SK-N-SH (cell line): Measurements from ENCODE around the gene ATP2C1. TPM values are rescaled to one million over a fixed set of nuclear protein-coding genes. Genes with fewer than 3 reads are reported as not detected.
A peak's percentile ranks its signal among the peaks of the same experiment; 100 is the strongest.

Source experiments
- CTCF ChIA-PET: fragments of 300-600, 350-600 bp; formaldehyde crosslinking; extraction: SDS; loops from one replicate; lab custom pipeline; 2021; lab: Yijun Ruan, JAX
- POLR2A ChIA-PET: fragments of 350-600 bp; sonication (Branson Sonifier 250); formaldehyde crosslinking; extraction: SDS; loops from one replicate; lab custom pipeline; 2020; ENCODE audit warnings: antibody characterized with exemption, inconsistent platforms; lab: Yijun Ruan, JAX
- DNase-seq: peaks from one replicate; pipeline ENCODE4 v3.0.0; 2012
- H2AFZ ChIP-seq: fragments of 200-600 bp; sonication (generic); 2 replicates; pipeline ENCODE4 v1.8.1; 2016; ENCODE audit warnings: antibody characterized with exemption, mild to moderate bottlenecking, low read depth
- H3F3A ChIP-seq: fragments of 200-600 bp; sonication (generic); replicated peaks from 2 replicates; pipeline ENCODE3; 2016; ENCODE audit warnings: antibody characterized with exemption, mild to moderate bottlenecking; ENCODE audit not compliant: insufficient read depth
- H3K27ac ChIP-seq, 2 experiments: fragments of 200-500 bp in 1 of 2; fragments of 200-600 bp in 1 of 2; sonication (Bioruptor generic) in 1 of 2; sonication (generic), shearing (Covaris generic) in 1 of 2; 2 replicates each; pipeline versions ENCODE4 v1.5.1 to v1.6.1; 2014 to 2016; ENCODE audit warnings: low read depth in 2 of 2, inconsistent platforms in 1 of 2, low read length in 1 of 2, mild to moderate bottlenecking in 1 of 2, mixed read lengths in 1 of 2
- H3K27me3 ChIP-seq: fragments of 200-600 bp; sonication (generic), shearing (Covaris generic); 2 replicates; pipeline ENCODE4 v1.6.1; 2016; ENCODE audit warnings: mixed run types; ENCODE audit not compliant: insufficient read depth
- H3K36me3 ChIP-seq, 2 experiments: fragments of 200-500 bp in 1 of 2; fragments of 200-600 bp in 1 of 2; sonication (Bioruptor generic) in 1 of 2; sonication (generic) in 1 of 2; replicated peaks in 1 of 2; 2 replicates each; pipeline versions ENCODE3 to v1.5.1; 2014 to 2016; ENCODE audit warnings: low read length in 1 of 2, mild to moderate bottlenecking in 1 of 2; ENCODE audit not compliant: insufficient read depth in 2 of 2, control insufficient read depth in 1 of 2
- H3K4me1 ChIP-seq, 2 experiments: fragments of 200-500 bp in 1 of 2; fragments of 200-600 bp in 1 of 2; sonication (Bioruptor generic) in 1 of 2; sonication (generic), shearing (Covaris generic) in 1 of 2; 2 replicates each; pipeline versions ENCODE4 v1.5.1 to v1.6.1; 2014 to 2016; ENCODE audit warnings: low read depth in 1 of 2, low read length in 1 of 2, mixed run types in 1 of 2; ENCODE audit not compliant: insufficient read depth in 2 of 2, control insufficient read depth in 1 of 2
- H3K4me2 ChIP-seq: fragments of 200-600 bp; sonication (generic), shearing (Covaris generic); 2 replicates; pipeline ENCODE4 v1.6.1; 2017; ENCODE audit warnings: mixed run types
- H3K4me3 ChIP-seq, 2 experiments: fragments of 200-500 bp in 1 of 2; fragments of 200-600 bp in 1 of 2; sonication (Bioruptor generic) in 1 of 2; sonication (generic), shearing (Covaris generic) in 1 of 2; 2 replicates each; pipeline versions ENCODE4 v1.5.1 to v1.8.1; 2014 to 2016; ENCODE audit warnings: low read depth in 2 of 2, inconsistent platforms in 1 of 2, low read length in 1 of 2, mild to moderate bottlenecking in 1 of 2, mixed read lengths in 1 of 2, moderate library complexity in 1 of 2
- H3K79me2 ChIP-seq: fragments of 200-600 bp; sonication (generic); 2 replicates; pipeline ENCODE4 v1.8.1; 2017; ENCODE audit warnings: mild to moderate bottlenecking; ENCODE audit not compliant: insufficient read depth
- H3K9ac ChIP-seq: fragments of 200-600 bp; sonication (generic); 2 replicates; pipeline ENCODE4 v1.6.1; 2017; ENCODE audit warnings: mixed run types
- H3K9me2 ChIP-seq: fragments of 200-600 bp; sonication (generic); 2 replicates; pipeline ENCODE4 v1.6.1; 2017; ENCODE audit warnings: mixed run types
- H3K9me3 ChIP-seq: fragments of 200-600 bp; sonication (generic); 2 replicates; pipeline ENCODE4 v1.6.1; 2017; ENCODE audit warnings: mixed run types, mild to moderate bottlenecking, moderate library complexity
- H4K20me1 ChIP-seq: fragments of 200-600 bp; sonication (generic); 2 replicates; pipeline ENCODE4 v1.6.1; 2017; ENCODE audit warnings: mild to moderate bottlenecking, mixed run types; ENCODE audit not compliant: insufficient read depth
- CHD2 ChIP-seq: fragments of 150-350 bp; IDR thresholded peaks from 2 replicates; pipeline ENCODE4 v1.6.1; 2018; ENCODE audit warnings: low read length; ENCODE audit not compliant: partially characterized antibody
- ELF1 ChIP-seq: IDR thresholded peaks from 2 replicates; pipeline ENCODE4 v1.4.0; 2012
- EP300 ChIP-seq, 2 experiments: IDR thresholded peaks; 2 replicates each; pipeline versions ENCODE4 v1.4.0 to v1.6.1; 2012; ENCODE audit warnings: borderline replicate concordance in 1 of 2, low read depth in 1 of 2, low read length in 1 of 2
- EZH2phosphoT487 ChIP-seq: fragments of 200-600 bp; sonication (generic); IDR thresholded peaks from 2 replicates; pipeline ENCODE4 v1.6.1; 2017; ENCODE audit warnings: low read depth, mixed run types, mild to moderate bottlenecking, antibody characterized with exemption, moderate library complexity, borderline replicate concordance
- FOSL2 ChIP-seq: IDR thresholded peaks from 2 replicates; pipeline ENCODE4 v1.4.0; 2012; ENCODE audit warnings: low read depth, mild to moderate bottlenecking, moderate library complexity, borderline replicate concordance
- FOXJ3 ChIP-seq: sonication (generic); formaldehyde crosslinking; IDR thresholded peaks from 2 replicates; pipeline ENCODE4 v1.5.1; 2020; ENCODE audit warnings: mild to moderate bottlenecking, missing genetic modification reagents
- FOXM1 ChIP-seq: IDR thresholded peaks from 2 replicates; pipeline ENCODE4 v1.4.0; 2012; ENCODE audit warnings: low read depth, mild to moderate bottlenecking
- JUND ChIP-seq: IDR thresholded peaks from 2 replicates; pipeline ENCODE4 v1.4.0; 2012
- RXRA ChIP-seq: IDR thresholded peaks from 2 replicates; pipeline ENCODE4 v1.4.0; 2012; ENCODE audit warnings: low read depth, mild to moderate bottlenecking, borderline replicate concordance
- TEAD4 ChIP-seq: IDR thresholded peaks from 2 replicates; pipeline ENCODE4 v1.4.0; 2012; ENCODE audit warnings: mild to moderate bottlenecking, borderline replicate concordance; ENCODE audit not compliant: insufficient read depth
- YY1 ChIP-seq: IDR thresholded peaks from 2 replicates; pipeline ENCODE4 v1.4.0; 2012; ENCODE audit warnings: low read depth, mild to moderate bottlenecking
- WGBS: methylation state at CpG from one replicate; pipeline ENCODE4 v1.1.6; 2017; ENCODE audit warnings: low lambda C conversion rate; 5-methylcytosine and 5-hydroxymethylcytosine counted together
- polyA plus RNA-seq, 3 experiments: library from polyadenylated mRNA; depleted of rRNA; stranded (reverse); fragments of >200 nt; gene quantifications; 2 replicates each; pipeline ENCODE4 v1.2.3, GENCODE V29; 2012
- TF ChIP-seq, protein P1 (sequence below): fragments of 150-350 bp; IDR thresholded peaks from 2 replicates; pipeline ENCODE4 v1.6.1; 2016; ENCODE audit warnings: mild to moderate bottlenecking, low read depth, low read length
- TF ChIP-seq, protein P2 (sequence below): IDR thresholded peaks from 2 replicates; pipeline ENCODE4 v1.4.0; 2012; ENCODE audit warnings: low read depth, borderline replicate concordance
- TF ChIP-seq, protein P3 (sequence below): fragments of 150-350 bp; IDR thresholded peaks from 2 replicates; pipeline ENCODE4 v1.6.1; 2017; ENCODE audit warnings: antibody characterized with exemption, low read length, low read depth, borderline replicate concordance
- TF ChIP-seq, protein P4 (sequence below): IDR thresholded peaks from 2 replicates; pipeline ENCODE4; 2012
- TF ChIP-seq, protein P5 (sequence below): IDR thresholded peaks from 2 replicates; pipeline ENCODE4 v1.4.0; 2012; ENCODE audit warnings: low read depth

Gene ATP2C1
- polyA plus RNA-seq, 1 of the 3 experiments (the other 2 are of a cell fraction) = 35.6 TPM

DNA sequence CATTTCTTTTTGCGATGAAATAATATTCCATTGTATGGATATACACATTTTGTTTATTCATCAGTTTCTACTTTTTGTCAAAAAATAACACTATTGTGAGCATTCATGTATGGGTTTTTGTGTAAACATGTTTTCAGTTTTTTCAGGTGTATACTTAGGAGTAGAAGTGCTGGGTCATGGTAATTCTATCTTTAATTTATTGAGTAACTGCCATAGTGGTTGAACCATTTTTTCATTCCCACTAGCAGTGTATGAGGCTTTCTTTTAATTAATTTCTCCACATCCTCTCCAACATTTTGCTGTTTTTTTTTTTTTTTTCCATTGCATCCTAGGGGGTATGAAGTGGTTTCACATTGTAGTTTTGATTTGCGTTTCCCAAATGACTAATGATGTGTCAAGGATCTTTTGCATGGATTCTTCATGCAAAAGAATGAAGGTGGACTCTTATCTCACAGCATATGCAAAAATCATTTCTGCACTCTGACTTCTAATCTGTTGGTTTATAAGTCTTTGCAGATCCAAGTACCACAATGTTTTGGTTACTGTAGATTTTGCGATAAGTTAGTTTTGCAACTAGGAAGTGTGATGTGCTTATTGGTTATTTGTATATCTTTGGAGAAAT is 12.6 kb downstream of the ATP2C1 start:
- no peak overlapping the region; the same call in 1 of the 2 replicates for H3K4me2 ChIP-seq
- H3K9ac ChIP-seq = no peak overlapping the region
- no peaks in the 10 kb centered on the region for H3K36me3 ChIP-seq
- no peaks in the 10 kb centered on the region for H3F3A ChIP-seq
- ChIA-PET POLR2A (no interaction called here), CTCF (no interaction called here)
- WGBS = 83% methylated on average over 3 of the region's 3 CpGs
- TF ChIP-seq, protein P1, sequence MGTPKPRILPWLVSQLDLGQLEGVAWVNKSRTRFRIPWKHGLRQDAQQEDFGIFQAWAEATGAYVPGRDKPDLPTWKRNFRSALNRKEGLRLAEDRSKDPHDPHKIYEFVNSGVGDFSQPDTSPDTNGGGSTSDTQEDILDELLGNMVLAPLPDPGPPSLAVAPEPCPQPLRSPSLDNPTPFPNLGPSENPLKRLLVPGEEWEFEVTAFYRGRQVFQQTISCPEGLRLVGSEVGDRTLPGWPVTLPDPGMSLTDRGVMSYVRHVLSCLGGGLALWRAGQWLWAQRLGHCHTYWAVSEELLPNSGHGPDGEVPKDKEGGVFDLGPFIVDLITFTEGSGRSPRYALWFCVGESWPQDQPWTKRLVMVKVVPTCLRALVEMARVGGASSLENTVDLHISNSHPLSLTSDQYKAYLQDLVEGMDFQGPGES = no peak
- TF ChIP-seq, protein P2, sequence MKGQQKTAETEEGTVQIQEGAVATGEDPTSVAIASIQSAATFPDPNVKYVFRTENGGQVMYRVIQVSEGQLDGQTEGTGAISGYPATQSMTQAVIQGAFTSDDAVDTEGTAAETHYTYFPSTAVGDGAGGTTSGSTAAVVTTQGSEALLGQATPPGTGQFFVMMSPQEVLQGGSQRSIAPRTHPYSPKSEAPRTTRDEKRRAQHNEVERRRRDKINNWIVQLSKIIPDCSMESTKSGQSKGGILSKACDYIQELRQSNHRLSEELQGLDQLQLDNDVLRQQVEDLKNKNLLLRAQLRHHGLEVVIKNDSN = no peak
- no peak for TF ChIP-seq TEAD4
- no peak for TF ChIP-seq JUND
- TF ChIP-seq FOXJ3 = no peak
- TF ChIP-seq, protein P3, sequence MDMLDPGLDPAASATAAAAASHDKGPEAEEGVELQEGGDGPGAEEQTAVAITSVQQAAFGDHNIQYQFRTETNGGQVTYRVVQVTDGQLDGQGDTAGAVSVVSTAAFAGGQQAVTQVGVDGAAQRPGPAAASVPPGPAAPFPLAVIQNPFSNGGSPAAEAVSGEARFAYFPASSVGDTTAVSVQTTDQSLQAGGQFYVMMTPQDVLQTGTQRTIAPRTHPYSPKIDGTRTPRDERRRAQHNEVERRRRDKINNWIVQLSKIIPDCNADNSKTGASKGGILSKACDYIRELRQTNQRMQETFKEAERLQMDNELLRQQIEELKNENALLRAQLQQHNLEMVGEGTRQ = no peak
- no peak for TF ChIP-seq RXRA
- TF ChIP-seq YY1 = no peak
- no peak for TF ChIP-seq CHD2
- TF ChIP-seq, protein P4, sequence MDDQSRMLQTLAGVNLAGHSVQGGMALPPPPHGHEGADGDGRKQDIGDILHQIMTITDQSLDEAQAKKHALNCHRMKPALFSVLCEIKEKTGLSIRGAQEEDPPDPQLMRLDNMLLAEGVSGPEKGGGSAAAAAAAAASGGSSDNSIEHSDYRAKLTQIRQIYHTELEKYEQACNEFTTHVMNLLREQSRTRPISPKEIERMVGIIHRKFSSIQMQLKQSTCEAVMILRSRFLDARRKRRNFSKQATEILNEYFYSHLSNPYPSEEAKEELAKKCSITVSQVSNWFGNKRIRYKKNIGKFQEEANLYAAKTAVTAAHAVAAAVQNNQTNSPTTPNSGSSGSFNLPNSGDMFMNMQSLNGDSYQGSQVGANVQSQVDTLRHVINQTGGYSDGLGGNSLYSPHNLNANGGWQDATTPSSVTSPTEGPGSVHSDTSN = no peak
- TF ChIP-seq FOXM1 = no peak
- TF ChIP-seq EP300 (IDR thresholded peaks at IDR 0.05; ENCODE audit: borderline replicate concordance in 1 of 2, low read depth in 1 of 2, low read length in 1 of 2) = no peak
- TF ChIP-seq, protein P5, sequence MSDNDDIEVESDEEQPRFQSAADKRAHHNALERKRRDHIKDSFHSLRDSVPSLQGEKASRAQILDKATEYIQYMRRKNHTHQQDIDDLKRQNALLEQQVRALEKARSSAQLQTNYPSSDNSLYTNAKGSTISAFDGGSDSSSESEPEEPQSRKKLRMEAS = no peak
- TF ChIP-seq ELF1 = no peak
- no peak for TF ChIP-seq EZH2phosphoT487
- TF ChIP-seq FOSL2 = no peak
- H3K4me3 ChIP-seq = no peak overlapping the region
- no peaks in the 10 kb centered on the region for H3K27me3 ChIP-seq
- peaks cover 88% of the 10 kb centered on the region for H3K79me2 ChIP-seq
- H4K20me1 ChIP-seq = peaks cover 37% of the 10 kb centered on the region
- peaks cover 9 to 13% of the 10 kb centered on the region in 2 experiments; a peak in 3 of 4 replicates for H3K4me1 ChIP-seq
- H3K9me2 ChIP-seq = no peaks in the 10 kb centered on the region
- no peak for DNase-seq
- H3K27ac ChIP-seq = peak overlapping the region in 1 of 2 experiments; percentile 58; a peak in 1 of 4 replicates
- H3K9me3 ChIP-seq = no peaks in the 10 kb centered on the region
- H2AFZ ChIP-seq = no peak overlapping the region
